OCI-LY1 (cell line): ENCODE measurements around the gene MRPL58.

ENCODE experiments used
- H2AFZ ChIP-seq: fragments of 200-600 bp; sonication (generic), shearing (Covaris generic); 2 replicates; pipeline ENCODE4 v1.6.0; 2014; ENCODE audit warnings: antibody characterized with exemption, mild to moderate bottlenecking, low read length
- H3F3A ChIP-seq: fragments of 200-600 bp; sonication (generic), shearing (Covaris generic); 2 replicates; pipeline ENCODE4 v1.6.0; 2014; ENCODE audit warnings: mild to moderate bottlenecking, antibody characterized with exemption, low read length, moderate library complexity; ENCODE audit not compliant: insufficient read depth
- H3K27ac ChIP-seq: fragments of 200-600 bp; sonication (generic); 2 replicates; pipeline ENCODE4 v1.5.1; 2014; ENCODE audit warnings: low read length, mixed run types, mild to moderate bottlenecking, low read depth; ENCODE audit not compliant: poor library complexity, severe bottlenecking
- H3K27me3 ChIP-seq: fragments of 200-600 bp; sonication (generic); 2 replicates; pipeline ENCODE4 v1.6.0; 2014; ENCODE audit warnings: antibody characterized with exemption, mild to moderate bottlenecking, low read length, moderate library complexity; ENCODE audit not compliant: insufficient read depth
- H3K36me3 ChIP-seq: fragments of 200-600 bp; sonication (generic); 2 replicates; pipeline ENCODE4 v1.6.1; 2014; ENCODE audit warnings: mild to moderate bottlenecking, antibody characterized with exemption, low read length, moderate library complexity, mixed read lengths; ENCODE audit not compliant: insufficient read depth
- H3K4me1 ChIP-seq: fragments of 200-600 bp; sonication (generic); 2 replicates; pipeline ENCODE4 v1.5.1; 2014; ENCODE audit warnings: mild to moderate bottlenecking, low read length, moderate library complexity; ENCODE audit not compliant: insufficient read depth, severe bottlenecking
- H3K4me2 ChIP-seq: fragments of 200-600 bp; sonication (generic), shearing (Covaris generic); 2 replicates; pipeline ENCODE4 v1.6.1; 2014; ENCODE audit warnings: low read length
- H3K4me3 ChIP-seq: fragments of 200-600 bp; sonication (generic); 2 replicates; pipeline ENCODE4 v1.5.1; 2014; ENCODE audit warnings: low read length, low read depth, mild to moderate bottlenecking, mixed read lengths; ENCODE audit not compliant: poor library complexity, severe bottlenecking
- H3K79me2 ChIP-seq: fragments of 200-600 bp; shearing (Covaris generic); 2 replicates; pipeline ENCODE4 v1.6.1; 2016; ENCODE audit warnings: mixed run types, low read length, mixed read lengths; ENCODE audit not compliant: insufficient read depth
- H3K9ac ChIP-seq: fragments of 200-600 bp; sonication (generic), shearing (Covaris generic); 2 replicates; pipeline ENCODE4 v1.6.1; 2014; ENCODE audit warnings: mild to moderate bottlenecking, low read length, mixed read lengths
- H3K9me2 ChIP-seq: fragments of 200-600 bp; sonication (generic), shearing (Covaris generic); 2 replicates; pipeline ENCODE4 v1.6.1; 2014; ENCODE audit warnings: low read depth, mild to moderate bottlenecking, low read length, mixed read lengths
- H3K9me3 ChIP-seq: fragments of 200-600 bp; shearing (Covaris generic); 2 replicates; pipeline ENCODE4 v1.6.1; 2014; ENCODE audit warnings: low read length, mixed read lengths
- H4K20me1 ChIP-seq: fragments of 200-600 bp; sonication (generic), shearing (Covaris generic); 2 replicates; pipeline ENCODE4 v1.6.0; 2016; ENCODE audit warnings: mild to moderate bottlenecking, low read length; ENCODE audit not compliant: insufficient read depth
- CTCF ChIP-seq: fragments of 200-600 bp; sonication (generic), shearing (Covaris generic); IDR thresholded peaks from 2 replicates; pipeline ENCODE4 v1.5.1; 2017; ENCODE audit warnings: mild to moderate bottlenecking, antibody characterized with exemption, low read length, moderate library complexity, mixed read lengths
- EZH2 ChIP-seq: fragments of 200-600 bp; sonication (generic), shearing (Covaris generic); IDR thresholded peaks from 2 replicates; pipeline ENCODE4 v1.8.0; 2017; ENCODE audit warnings: borderline replicate concordance, mixed run types, mild to moderate bottlenecking, antibody characterized with exemption, low read length, moderate library complexity, mixed read lengths

MRPL58 gene

GRCh38 chr17:75012346-75013091 lies at the start of gene MRPL58:
Gene MRPL58, plus strand, starts transcription at chr17:75012670. Its CDS starts 17 bp downstream, at chr17:75012687.
- Histone ChIP-seq H3K36me3 (peaks cover 9% of the 10 kb centered on the region; the same call in 1 of the 2 replicates), H3K4me3 (peak within 1 kb of the TSS; percentile 91), H3K4me1 (peaks cover 20% of the 10 kb centered on the region), H4K20me1 (no peaks in the 10 kb centered on the region), H3K9me2 (no peaks in the 10 kb centered on the region), H3F3A (no peaks in the 10 kb centered on the region), H3K9ac (peak within 1 kb of the TSS; percentile 87), H3K27me3 (no peaks in the 10 kb centered on the region), H2AFZ (peak within 1 kb of the TSS; percentile 99), H3K4me2 (peak within 1 kb of the TSS; percentile 96), H3K27ac (peak within 1 kb of the TSS; percentile 56), H3K79me2 (peaks cover 8% of the 10 kb centered on the region; the same call in 1 of the 2 replicates), H3K9me3 (no peaks in the 10 kb centered on the region)
- TF ChIP-seq CTCF (peak; percentile 32; the same call in 1 of the 2 replicates), EZH2 (no peak)

GRCh38 chr17:74963656-74964055 lies 48.8 kb upstream of the MRPL58 start:
- H3K9ac ChIP-seq = no peak overlapping the region
- peak; percentile 29; the same call in 1 of the 2 replicates for TF ChIP-seq CTCF
- no peak for TF ChIP-seq EZH2
- no peaks in the 10 kb centered on the region for H4K20me1 ChIP-seq
- H3K9me3 ChIP-seq = no peaks in the 10 kb centered on the region
- H3K79me2 ChIP-seq = no peaks in the 10 kb centered on the region
- no peaks in the 10 kb centered on the region for H3K36me3 ChIP-seq
- peaks cover 3% of the 10 kb centered on the region for H3K4me1 ChIP-seq
- H3K27me3 ChIP-seq = no peaks in the 10 kb centered on the region; the same call in 1 of the 2 replicates
- H3F3A ChIP-seq = no peaks in the 10 kb centered on the region
- no peaks in the 10 kb centered on the region for H3K9me2 ChIP-seq
- H2AFZ ChIP-seq = no peak overlapping the region
- H3K4me2 ChIP-seq = no peak overlapping the region
- no peak overlapping the region for H3K27ac ChIP-seq
- H3K4me3 ChIP-seq = no peak overlapping the region

- H3K27ac ChIP-seq = no peak overlapping the region
- peaks cover 3% of the 10 kb centered on the region for H3K4me1 ChIP-seq
- H3K4me2 ChIP-seq = no peak overlapping the region
- no peaks in the 10 kb centered on the region for H3F3A ChIP-seq
- no peak overlapping the region for H3K4me3 ChIP-seq
- no peaks in the 10 kb centered on the region for H3K36me3 ChIP-seq
- TF ChIP-seq CTCF = no peak
- no peak for TF ChIP-seq EZH2
- no peak overlapping the region for H3K9ac ChIP-seq
- no peaks in the 10 kb centered on the region for H4K20me1 ChIP-seq
- no peaks in the 10 kb centered on the region for H3K9me2 ChIP-seq
- H3K79me2 ChIP-seq = no peaks in the 10 kb centered on the region
- no peaks in the 10 kb centered on the region; the same call in 1 of the 2 replicates for H3K27me3 ChIP-seq
- H2AFZ ChIP-seq = no peak overlapping the region
- no peaks in the 10 kb centered on the region for H3K9me3 ChIP-seq
Measured at GRCh38 chr17:74964246-74964761, 48.2 kb upstream of the MRPL58 start.
